ENCODE data around the gene TCTN2. TPM values are rescaled to one million over a fixed set of nuclear protein-coding genes. Genes with fewer than 3 reads are reported as not detected.

Gene TCTN2
- total RNA-seq, 4 donors from 2014 or later, result 7.2 to 20.0 (median 14.9) TPM

- TF ChIP-seq CTCF (IDR thresholded peaks at IDR 0.05) (no peak), EP300 (IDR thresholded peaks at IDR 0.05) (no peak), POLR2A (IDR thresholded peaks at IDR 0.05) (no peak)
- DNase-seq (ENCODE audit: low spot score in 2 of 2), result no peak
- no peak overlapping the region for H3K27ac ChIP-seq
- H3K36me3 ChIP-seq, result peaks cover 0 to 92% (median 4%) of the 10 kb centered on the region in 3 donors
- H3K9me3 ChIP-seq, result no peaks in the 10 kb centered on the region
- H3K27me3 ChIP-seq, result no peaks in the 10 kb centered on the region
- no peaks in the 10 kb centered on the region for H3K4me1 ChIP-seq
- no peak overlapping the region for H3K4me3 ChIP-seq
- 84 to 87% methylated on average over 6 of the region's 6 CpGs for WGBS, 2 donors
These were observed 77.2 kb downstream of the TCTN2 start for GRCh38 chr12:123748161-123748560.

- no peaks in the 10 kb centered on the region for H3K4me1 ChIP-seq
- whole genome bisulfite sequencing, 2 donors, result 74 to 76% methylated on average over 4 of the region's 4 CpGs
These were observed 77.7 kb downstream of the TCTN2 start for GRCh38 chr12:123748661-123749060.

GRCh38 chr12:123749355-123749754 lies 78.4 kb downstream of the TCTN2 start:
- H3K4me3 ChIP-seq, result no peak overlapping the region
- no peak for DNase-seq (ENCODE audit: low spot score in 2 of 2)
- H3K36me3 ChIP-seq, result peaks cover 0 to 92% (median 4%) of the 10 kb centered on the region in 3 donors
- H3K4me1 ChIP-seq, result no peaks in the 10 kb centered on the region
- no peaks in the 10 kb centered on the region for H3K27me3 ChIP-seq
- no peak overlapping the region for H3K27ac ChIP-seq
- TF ChIP-seq POLR2A (IDR thresholded peaks at IDR 0.05) (no peak), CTCF (IDR thresholded peaks at IDR 0.05) (no peak), EP300 (IDR thresholded peaks at IDR 0.05) (no peak)
- WGBS, 2 donors, result 96 to 98% methylated on average over 10 of the region's 10 CpGs
- no peaks in the 10 kb centered on the region for H3K9me3 ChIP-seq

More at GRCh38 chr12:123748661-123749060, 77.7 kb downstream of the TCTN2 start:
- TF ChIP-seq EP300 (IDR thresholded peaks at IDR 0.05) (no peak), POLR2A (IDR thresholded peaks at IDR 0.05) (no peak), CTCF (IDR thresholded peaks at IDR 0.05) (no peak)
- DNase-seq (ENCODE audit: low spot score in 2 of 2), result no peak
- Histone ChIP-seq H3K4me3 (no peak overlapping the region), H3K9me3 (no peaks in the 10 kb centered on the region), H3K27me3 (no peaks in the 10 kb centered on the region), H3K36me3 (peaks cover 0 to 92% (median 4%) of the 10 kb centered on the region in 3 donors), H3K27ac (no peak overlapping the region)

- no peak overlapping the region for H3K4me3 ChIP-seq
- no peak for DNase-seq (ENCODE audit: low spot score in 2 of 2)
- peaks cover 0 to 92% (median 4%) of the 10 kb centered on the region in 3 donors for H3K36me3 ChIP-seq
- no peak overlapping the region for H3K27ac ChIP-seq
- H3K9me3 ChIP-seq, result no peaks in the 10 kb centered on the region
- H3K27me3 ChIP-seq, result no peaks in the 10 kb centered on the region
- 86 to 92% methylated on average over 7 to 8 of the region's 8 CpGs for WGBS, 2 donors
- H3K4me1 ChIP-seq, result no peaks in the 10 kb centered on the region
- no peak for TF ChIP-seq CTCF (IDR thresholded peaks at IDR 0.05)
- TF ChIP-seq POLR2A (IDR thresholded peaks at IDR 0.05), result no peak
- TF ChIP-seq EP300 (IDR thresholded peaks at IDR 0.05), result no peak
These were observed 79.3 kb downstream of the TCTN2 start for GRCh38 chr12:123750159-123750656.

- Histone ChIP-seq H3K27ac (no peak overlapping the region), H3K4me1 (no peaks in the 10 kb centered on the region), H3K9me3 (no peaks in the 10 kb centered on the region), H3K36me3 (peaks cover 0 to 96% (median 4%) of the 10 kb centered on the region in 3 donors), H3K4me3 (no peak overlapping the region), H3K27me3 (no peaks in the 10 kb centered on the region)
- TF ChIP-seq POLR2A (IDR thresholded peaks at IDR 0.05) (no peak), CTCF (IDR thresholded peaks at IDR 0.05) (no peak), EP300 (IDR thresholded peaks at IDR 0.05) (no peak)
- DNase-seq (ENCODE audit: low spot score in 2 of 2), result no peak
- WGBS, 2 donors, result 93% methylated on average over 3 of the region's 3 CpGs
These were observed 81.1 kb downstream of the TCTN2 start for GRCh38 chr12:123752046-123752445.
